ENCODE results near the gene TNIP2.

The TNIP2 gene

GRCh38 chr4:2716236-2716635 is 39.9 kb downstream of the TNIP2 start:
- no peak for DNase-seq (ENCODE audit: low spot score)

GRCh38 chr4:2715426-2715825 is 40.7 kb downstream of the TNIP2 start:
- no peak for DNase-seq (ENCODE audit: low spot score)

- DNase-seq (ENCODE audit: low spot score), result no peak
Observed at GRCh38 chr4:2714918-2715317, 41.2 kb downstream of the TNIP2 start.

- DNase-seq (ENCODE audit: low spot score), result no peak
Observed at GRCh38 chr4:2714061-2714770, 41.9 kb downstream of the TNIP2 start.

GRCh38 chr4:2713337-2713736 is 42.8 kb downstream of the TNIP2 start:
- DNase-seq (ENCODE audit: low spot score), result no peak

- DNase-seq (ENCODE audit: low spot score), result no peak
Observed at GRCh38 chr4:2712261-2712842, 43.8 kb downstream of the TNIP2 start.

GRCh38 chr4:2702770-2703169 is 53.4 kb downstream of the TNIP2 start:
- DNase-seq (ENCODE audit: low spot score), result no peak

GRCh38 chr4:2702361-2702760 is 53.8 kb downstream of the TNIP2 start:
- no peak for DNase-seq (ENCODE audit: low spot score)

- DNase-seq (ENCODE audit: low spot score), result no peak
Observed at GRCh38 chr4:2700031-2700430, 56.1 kb downstream of the TNIP2 start.

GRCh38 chr4:2699534-2699933 is 56.6 kb downstream of the TNIP2 start:
- no peak for DNase-seq (ENCODE audit: low spot score)

GRCh38 chr4:2698951-2699505 is 57.1 kb downstream of the TNIP2 start:
- no peak for DNase-seq (ENCODE audit: low spot score)

GRCh38 chr4:2698504-2698903 is 57.6 kb downstream of the TNIP2 start:
- no peak for DNase-seq (ENCODE audit: low spot score)

GRCh38 chr4:2697995-2698414 is 58.1 kb downstream of the TNIP2 start:
- DNase-seq (ENCODE audit: low spot score), result no peak

- no peak for DNase-seq (ENCODE audit: low spot score)
Observed at GRCh38 chr4:2696423-2696822, 59.7 kb downstream of the TNIP2 start.

GRCh38 chr4:2695346-2696060 is 60.6 kb downstream of the TNIP2 start:
- DNase-seq (ENCODE audit: low spot score), result no peak

GRCh38 chr4:2694691-2695090 is 61.4 kb downstream of the TNIP2 start:
- DNase-seq (ENCODE audit: low spot score), result no peak

- no peak for DNase-seq (ENCODE audit: low spot score)
Observed at GRCh38 chr4:2691952-2692435, 64.1 kb downstream of the TNIP2 start.

All from D341Med (cell line).